ENCODE results near the gene CYSTM1.

CYSTM1 gene

DNA sequence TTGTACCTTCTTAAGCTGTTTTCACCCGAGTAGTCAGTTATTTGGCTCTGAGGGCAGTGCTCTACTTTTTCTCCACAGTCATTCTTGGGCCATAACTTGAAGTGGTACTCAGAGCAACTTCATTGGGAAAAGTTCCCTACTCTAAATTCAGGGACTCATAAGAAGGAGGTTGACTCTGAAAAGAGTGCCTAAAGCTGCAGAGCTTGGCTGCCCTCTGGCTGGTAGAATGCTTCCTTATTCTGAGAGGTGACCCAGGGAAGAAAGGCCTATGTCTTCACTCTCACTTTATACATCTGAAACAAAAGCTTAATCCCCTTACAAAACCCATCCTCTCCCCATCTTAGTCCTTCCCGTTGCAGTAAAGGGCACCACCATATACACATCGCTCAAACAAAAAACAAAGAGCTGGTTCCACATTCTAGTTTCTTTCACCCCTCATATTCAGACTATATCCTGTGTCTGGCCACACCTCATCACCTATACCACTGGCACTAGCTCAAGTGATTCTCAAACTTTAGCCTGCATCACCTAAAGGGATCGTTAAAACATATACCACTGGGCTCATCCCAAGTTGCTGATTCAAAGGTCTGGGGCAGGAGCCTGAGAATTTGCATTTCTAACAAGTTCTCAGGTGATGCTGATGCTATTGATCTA lies 41.3 kb upstream of the CYSTM1 start:
- DNase-seq (ENCODE audit: low read depth, low spot score): no peak
- no peak overlapping the region for H3K4me3 ChIP-seq (ENCODE audit: low read depth, low read length)
- TF ChIP-seq, protein P1, sequence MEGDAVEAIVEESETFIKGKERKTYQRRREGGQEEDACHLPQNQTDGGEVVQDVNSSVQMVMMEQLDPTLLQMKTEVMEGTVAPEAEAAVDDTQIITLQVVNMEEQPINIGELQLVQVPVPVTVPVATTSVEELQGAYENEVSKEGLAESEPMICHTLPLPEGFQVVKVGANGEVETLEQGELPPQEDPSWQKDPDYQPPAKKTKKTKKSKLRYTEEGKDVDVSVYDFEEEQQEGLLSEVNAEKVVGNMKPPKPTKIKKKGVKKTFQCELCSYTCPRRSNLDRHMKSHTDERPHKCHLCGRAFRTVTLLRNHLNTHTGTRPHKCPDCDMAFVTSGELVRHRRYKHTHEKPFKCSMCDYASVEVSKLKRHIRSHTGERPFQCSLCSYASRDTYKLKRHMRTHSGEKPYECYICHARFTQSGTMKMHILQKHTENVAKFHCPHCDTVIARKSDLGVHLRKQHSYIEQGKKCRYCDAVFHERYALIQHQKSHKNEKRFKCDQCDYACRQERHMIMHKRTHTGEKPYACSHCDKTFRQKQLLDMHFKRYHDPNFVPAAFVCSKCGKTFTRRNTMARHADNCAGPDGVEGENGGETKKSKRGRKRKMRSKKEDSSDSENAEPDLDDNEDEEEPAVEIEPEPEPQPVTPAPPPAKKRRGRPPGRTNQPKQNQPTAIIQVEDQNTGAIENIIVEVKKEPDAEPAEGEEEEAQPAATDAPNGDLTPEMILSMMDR (IDR thresholded peaks at IDR 0.05; ENCODE audit: low read depth, low read length): no peak
- in situ Hi-C loops (cut with HindIII; ENCODE audit: low sequenced_read_pairs): no loop called here

DNA sequence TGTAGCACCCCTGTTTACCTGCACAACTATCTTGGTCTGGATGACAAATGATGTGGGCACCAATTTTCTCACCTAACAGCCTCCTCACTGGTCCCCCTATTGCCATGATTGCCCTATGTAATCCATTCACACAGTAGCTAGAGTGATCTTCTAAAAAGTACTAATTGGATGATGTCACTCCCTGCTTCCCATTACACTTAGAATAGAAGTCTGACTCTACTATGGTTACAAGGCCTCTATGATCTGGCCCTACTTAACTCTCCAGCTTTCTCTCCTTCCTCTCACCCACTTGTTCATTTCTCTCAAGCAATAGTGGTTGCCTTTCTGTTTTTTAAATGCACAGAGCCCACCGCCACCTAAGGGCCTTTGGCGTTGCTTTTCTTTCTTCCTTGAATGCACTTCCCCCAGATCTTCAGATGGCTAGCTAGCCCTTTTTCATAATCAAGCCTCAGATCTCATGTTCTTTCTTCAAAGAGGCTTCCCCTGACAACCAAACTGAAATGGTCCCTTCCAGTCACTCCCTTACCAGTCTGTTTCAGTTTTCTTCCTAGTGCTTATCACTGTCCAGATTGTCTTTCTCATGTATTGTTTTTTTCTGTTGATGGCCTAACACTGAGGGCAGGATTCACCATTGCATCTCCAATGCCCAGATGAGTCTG lies 40.6 kb upstream of the CYSTM1 start:
- in situ Hi-C loops (cut with HindIII; ENCODE audit: low sequenced_read_pairs): no loop called here
- DNase-seq (ENCODE audit: low read depth, low spot score): no peak
- H3K4me3 ChIP-seq (ENCODE audit: low read depth, low read length): no peak overlapping the region
- TF ChIP-seq, protein P1 (IDR thresholded peaks at IDR 0.05; ENCODE audit: low read depth, low read length): no peak

DNA sequence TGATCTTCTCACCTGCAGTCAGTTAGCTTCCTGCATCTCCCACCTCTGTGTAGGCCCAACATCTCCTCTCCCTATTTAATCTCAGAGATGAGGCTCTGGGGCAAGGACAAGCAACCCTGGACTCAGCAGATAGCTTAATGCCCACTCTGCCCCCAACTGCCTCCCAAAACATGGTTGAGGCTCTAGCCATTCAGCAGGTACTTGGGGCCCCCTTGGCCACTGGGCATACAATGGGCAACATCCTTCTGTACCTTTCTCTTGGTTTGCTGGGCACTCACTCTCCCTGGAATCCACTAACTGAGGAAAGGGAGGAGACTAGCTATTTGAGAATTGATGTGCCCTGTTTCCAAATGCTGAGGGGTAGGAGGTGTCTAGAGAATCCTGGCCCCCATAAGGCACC lies 39.9 kb upstream of the CYSTM1 start:
- in situ Hi-C loops (cut with HindIII; ENCODE audit: low sequenced_read_pairs): no loop called here
- TF ChIP-seq, protein P1 (IDR thresholded peaks at IDR 0.05; ENCODE audit: low read depth, low read length): no peak
- no peak for DNase-seq (ENCODE audit: low read depth, low spot score)
- H3K4me3 ChIP-seq (ENCODE audit: low read depth, low read length): no peak overlapping the region

DNA sequence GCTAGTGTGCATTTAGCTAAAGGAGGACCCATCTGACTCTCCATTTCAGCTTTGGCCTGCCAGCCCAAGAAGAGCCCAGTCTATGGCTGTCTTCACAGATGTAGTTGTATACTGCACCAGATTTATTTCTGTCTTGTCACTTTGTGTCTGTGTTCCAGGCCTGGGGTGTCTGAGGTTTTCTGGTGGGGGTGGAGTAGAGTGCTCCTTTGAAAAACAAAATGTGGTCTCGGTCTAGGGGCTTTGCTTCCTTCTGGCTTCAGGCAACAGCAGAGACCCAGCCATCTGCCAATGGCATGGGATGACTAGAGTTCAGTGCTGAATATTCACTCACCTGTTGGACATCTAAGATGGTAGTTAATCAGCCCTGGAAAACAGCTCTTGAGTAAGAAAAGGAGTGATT lies 38.4 kb upstream of the CYSTM1 start:
- in situ Hi-C loops (cut with HindIII; ENCODE audit: low sequenced_read_pairs): no loop called here
- DNase-seq (ENCODE audit: low read depth, low spot score): no peak
- H3K4me3 ChIP-seq (ENCODE audit: low read depth, low read length): no peak overlapping the region
- TF ChIP-seq, protein P1 (IDR thresholded peaks at IDR 0.05; ENCODE audit: low read depth, low read length): no peak

DNA sequence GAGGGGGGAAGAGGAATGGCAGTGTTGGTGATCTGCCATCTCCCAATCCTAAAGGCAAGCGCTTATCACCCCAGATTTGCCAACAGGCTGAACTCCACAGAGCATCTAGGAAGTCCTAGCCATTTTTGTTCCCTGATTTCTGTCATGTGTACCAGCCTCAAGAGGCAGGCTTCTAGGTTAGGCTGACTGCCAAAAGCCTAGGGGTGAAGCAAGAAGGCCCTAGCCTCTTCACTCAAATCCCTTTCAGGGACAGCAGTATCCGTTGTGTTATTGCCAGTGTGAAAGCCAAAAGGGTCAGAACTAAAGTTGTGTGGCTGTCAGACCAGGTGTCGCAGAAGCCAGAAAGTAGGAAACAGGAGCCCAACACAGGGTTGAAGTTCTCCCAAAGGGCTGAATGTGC lies 34.6 kb upstream of the CYSTM1 start:
- TF ChIP-seq, protein P1 (IDR thresholded peaks at IDR 0.05; ENCODE audit: low read depth, low read length): no peak
- no peak overlapping the region for H3K4me3 ChIP-seq (ENCODE audit: low read depth, low read length)
- in situ Hi-C loops (cut with HindIII; ENCODE audit: low sequenced_read_pairs): no loop called here
- no peak for DNase-seq (ENCODE audit: low read depth, low spot score)

DNA sequence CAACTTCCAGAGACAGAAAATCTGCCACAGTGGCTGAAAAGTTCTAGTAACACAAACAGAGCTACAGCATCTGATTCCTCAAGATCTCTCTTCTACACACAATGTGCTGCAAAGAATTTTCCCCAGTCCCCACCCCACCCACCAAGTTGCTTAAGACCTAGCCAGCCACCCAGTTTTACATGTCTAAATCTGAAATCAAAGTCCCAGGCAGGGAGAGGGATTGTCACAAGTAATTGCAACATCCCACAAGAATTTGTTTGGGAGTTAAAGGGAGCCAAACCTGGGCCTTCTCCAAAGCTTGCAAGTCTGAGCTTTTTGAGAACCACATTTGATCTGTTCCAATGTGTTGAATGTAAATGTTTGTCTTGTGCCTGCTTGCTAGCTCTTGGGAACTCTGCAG lies 33.7 kb upstream of the CYSTM1 start:
- no peak overlapping the region for H3K4me3 ChIP-seq (ENCODE audit: low read depth, low read length)
- in situ Hi-C loops (cut with HindIII; ENCODE audit: low sequenced_read_pairs): no loop called here
- no peak for DNase-seq (ENCODE audit: low read depth, low spot score)
- TF ChIP-seq, protein P1 (IDR thresholded peaks at IDR 0.05; ENCODE audit: low read depth, low read length): no peak
